ENCODE results near the gene TPRG1L. TPM values are rescaled to one million over a fixed set of nuclear protein-coding genes. Genes with fewer than 3 reads are reported as not detected.

Gene TPRG1L
- total RNA-seq (2022; extraction: Qiagen RNA extraction; ENCODE audit: low read depth) = 22.5 to 26.7 TPM (median 25.9 TPM) in 5 replicates

GRCh38 chr1:3624200-3625136 is at the start of gene TPRG1L:
TSS of gene TPRG1L (plus strand) at chr1:3625015. CDS start at chr1:3625073, 58 bp downstream.

GRCh38 chr1:3611170-3612019 is 13.4 kb upstream of the TPRG1L start, which contains the start of gene MEGF6:
TSS of gene MEGF6 (minus strand) at chr1:3611508. CDS start at chr1:3611268, 240 bp downstream.

GRCh38 chr1:3649342-3650247 is 24.8 kb downstream of the TPRG1L start, which contains the start of gene WRAP73:
TSS of gene WRAP73 (minus strand) at chr1:3650103. CDS start at chr1:3649999, 104 bp downstream.

GRCh38 chr1:3651930-3652547 is 27.2 kb downstream of the TPRG1L start, which contains the start of gene TP73:
TSS of gene TP73 (plus strand) at chr1:3652516. CDS start at chr1:3682366, 29,850 bp downstream.

Other genes starting within 250 kb of the TPRG1L start
- gene ARHGEF16, start 170.3 kb upstream of the TPRG1L start, total RNA-seq (2022; extraction: Qiagen RNA extraction; ENCODE audit: low read depth) = 4.0 to 5.3 TPM (median 4.7 TPM) in 5 replicates
- gene MEGF6, start 13.5 kb upstream of the TPRG1L start, total RNA-seq (2022; extraction: Qiagen RNA extraction; ENCODE audit: low read depth) = 5.0 to 13.2 TPM (median 9.8 TPM) in 5 replicates
- 14.2 to 20.9 TPM (median 18.6 TPM) in 5 replicates for gene WRAP73, start 25.1 kb downstream of the TPRG1L start, total RNA-seq (2022; extraction: Qiagen RNA extraction; ENCODE audit: low read depth)
- gene TP73, start 27.5 kb downstream of the TPRG1L start, total RNA-seq (2022; extraction: Qiagen RNA extraction; ENCODE audit: low read depth) = 0.33 to 0.64 TPM (median 0.47 TPM) in 5 replicates
- not detected in 5 replicates for gene CCDC27, start 127.4 kb downstream of the TPRG1L start, total RNA-seq (2022; extraction: Qiagen RNA extraction; ENCODE audit: low read depth)
- 1.1 to 2.1 TPM (median 1.4 TPM) in 4 of 5 replicates, not detected in the other for gene SMIM1, start 147.7 kb downstream of the TPRG1L start, total RNA-seq (2022; extraction: Qiagen RNA extraction; ENCODE audit: low read depth)
- gene LRRC47, start 171.5 kb downstream of the TPRG1L start, total RNA-seq (2022; extraction: Qiagen RNA extraction; ENCODE audit: low read depth) = 32.1 to 38.0 TPM (median 34.4 TPM) in 5 replicates
- gene CEP104, start 232.2 kb downstream of the TPRG1L start, total RNA-seq (2022; extraction: Qiagen RNA extraction; ENCODE audit: low read depth) = 13.7 to 21.0 TPM (median 16.8 TPM) in 5 replicates
- 2.9 to 4.1 TPM (median 3.9 TPM) in 5 replicates for gene DFFB, start 232.5 kb downstream of the TPRG1L start, total RNA-seq (2022; extraction: Qiagen RNA extraction; ENCODE audit: low read depth)